ENCODE results near the gene COL1A2.

DNA sequence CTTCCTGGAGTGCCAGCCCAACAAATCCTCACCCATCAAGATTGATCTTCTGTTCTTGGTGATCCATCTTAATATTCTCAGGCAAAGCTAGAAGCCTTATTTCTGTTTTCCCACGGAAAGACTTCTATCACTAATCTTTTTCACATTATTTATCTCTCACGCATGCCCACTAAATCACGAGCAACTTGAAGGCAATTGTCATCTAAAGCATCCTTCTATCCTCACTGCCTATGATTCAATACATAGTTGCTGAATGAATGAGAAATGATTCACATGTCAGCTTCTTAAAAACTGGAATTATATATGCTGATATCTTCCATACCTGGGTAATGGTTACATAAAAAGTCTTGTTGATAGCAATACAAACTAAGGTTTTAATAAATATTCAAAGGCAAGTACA, 12.6 kb upstream of the COL1A2 start:
- TF ChIP-seq, protein P1, sequence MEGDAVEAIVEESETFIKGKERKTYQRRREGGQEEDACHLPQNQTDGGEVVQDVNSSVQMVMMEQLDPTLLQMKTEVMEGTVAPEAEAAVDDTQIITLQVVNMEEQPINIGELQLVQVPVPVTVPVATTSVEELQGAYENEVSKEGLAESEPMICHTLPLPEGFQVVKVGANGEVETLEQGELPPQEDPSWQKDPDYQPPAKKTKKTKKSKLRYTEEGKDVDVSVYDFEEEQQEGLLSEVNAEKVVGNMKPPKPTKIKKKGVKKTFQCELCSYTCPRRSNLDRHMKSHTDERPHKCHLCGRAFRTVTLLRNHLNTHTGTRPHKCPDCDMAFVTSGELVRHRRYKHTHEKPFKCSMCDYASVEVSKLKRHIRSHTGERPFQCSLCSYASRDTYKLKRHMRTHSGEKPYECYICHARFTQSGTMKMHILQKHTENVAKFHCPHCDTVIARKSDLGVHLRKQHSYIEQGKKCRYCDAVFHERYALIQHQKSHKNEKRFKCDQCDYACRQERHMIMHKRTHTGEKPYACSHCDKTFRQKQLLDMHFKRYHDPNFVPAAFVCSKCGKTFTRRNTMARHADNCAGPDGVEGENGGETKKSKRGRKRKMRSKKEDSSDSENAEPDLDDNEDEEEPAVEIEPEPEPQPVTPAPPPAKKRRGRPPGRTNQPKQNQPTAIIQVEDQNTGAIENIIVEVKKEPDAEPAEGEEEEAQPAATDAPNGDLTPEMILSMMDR (CRISPR knock-in tag; IDR thresholded peaks at IDR 0.05): no peak
- no peak for TF ChIP-seq PHF21A (CRISPR knock-in tag; IDR thresholded peaks at IDR 0.05)
- no peak for TF ChIP-seq POLR2A (IDR thresholded peaks at IDR 0.05; ENCODE audit: insufficient read depth in 1 of 2, low read depth in 2 of 2, low read length in 2 of 2)
